ENCODE data around the gene CBL. TPM values are rescaled to one million over a fixed set of nuclear protein-coding genes. Genes with fewer than 3 reads are reported as not detected.

Gene CBL
- total RNA-seq, 2 experiments from 2014 or later, result 19.2 to 59.1 TPM

GRCh38 chr11:119324189-119324588, 118.0 kb downstream of the CBL start:
- BruUV-seq (replicated peaks), result no TSS peak
- Histone ChIP-seq H3K9me2 (ENCODE audit: insufficient read depth, low read length) (no peaks in the 10 kb centered on the region), H3K79me2 (ENCODE audit: insufficient read depth, low read depth, low read length) (no peaks in the 10 kb centered on the region), H3K4me2 (ENCODE audit: low read length) (no peak overlapping the region), H2AFZ (ENCODE audit: low read length) (no peak overlapping the region), H4K20me1 (ENCODE audit: insufficient read depth, low read length) (no peaks in the 10 kb centered on the region), H3K36me3 (ENCODE audit: insufficient read depth, low read length) (no peaks in the 10 kb centered on the region), H3K9me3 (ENCODE audit: low read length) (no peaks in the 10 kb centered on the region), H3K4me3 (ENCODE audit: low read depth, low read length, poor library complexity, severe bottlenecking) (no peak overlapping the region), H3K27ac (ENCODE audit: low read depth, low read length, poor library complexity, severe bottlenecking) (no peak overlapping the region), H3K4me1 (ENCODE audit: insufficient read depth, low read length, poor library complexity, severe bottlenecking) (peaks cover 34% of the 10 kb centered on the region)
- ChIA-PET POLR2A (interaction anchor here (0.7 to 1.0 kb wide), 4 partner anchors 10 to 49 kb away, joined by 3 read pairs; partner anchors contain the start of gene RNF26), CTCF (ENCODE audit: unreplicated experiment) (interaction anchor here (0.6 to 1.8 kb wide), 4 partner anchors 10 to 222 kb away, joined by 3 to 7 read pairs (median 4); partner anchors contain the start of genes DPAGT1 and RNF26)
- intact Hi-C loops (cut with micrococcal nuclease; ENCODE audit: unreplicated experiment), result loop anchor here (5.0 kb wide), 3 partner anchors 48 to 257 kb away; partner anchors contain the start of genes DPAGT1 and VPS11
- no peak for TF ChIP-seq EZH2phosphoT487 (IDR thresholded peaks at IDR 0.05; ENCODE audit: borderline replicate concordance, low read depth, low read length)
- TF ChIP-seq, protein P1, sequence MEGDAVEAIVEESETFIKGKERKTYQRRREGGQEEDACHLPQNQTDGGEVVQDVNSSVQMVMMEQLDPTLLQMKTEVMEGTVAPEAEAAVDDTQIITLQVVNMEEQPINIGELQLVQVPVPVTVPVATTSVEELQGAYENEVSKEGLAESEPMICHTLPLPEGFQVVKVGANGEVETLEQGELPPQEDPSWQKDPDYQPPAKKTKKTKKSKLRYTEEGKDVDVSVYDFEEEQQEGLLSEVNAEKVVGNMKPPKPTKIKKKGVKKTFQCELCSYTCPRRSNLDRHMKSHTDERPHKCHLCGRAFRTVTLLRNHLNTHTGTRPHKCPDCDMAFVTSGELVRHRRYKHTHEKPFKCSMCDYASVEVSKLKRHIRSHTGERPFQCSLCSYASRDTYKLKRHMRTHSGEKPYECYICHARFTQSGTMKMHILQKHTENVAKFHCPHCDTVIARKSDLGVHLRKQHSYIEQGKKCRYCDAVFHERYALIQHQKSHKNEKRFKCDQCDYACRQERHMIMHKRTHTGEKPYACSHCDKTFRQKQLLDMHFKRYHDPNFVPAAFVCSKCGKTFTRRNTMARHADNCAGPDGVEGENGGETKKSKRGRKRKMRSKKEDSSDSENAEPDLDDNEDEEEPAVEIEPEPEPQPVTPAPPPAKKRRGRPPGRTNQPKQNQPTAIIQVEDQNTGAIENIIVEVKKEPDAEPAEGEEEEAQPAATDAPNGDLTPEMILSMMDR (conservative IDR thresholded peaks at IDR 0.05; ENCODE audit: low read length), result no peak
- DNase-seq (ENCODE audit: low spot score), result no peak

DNA sequence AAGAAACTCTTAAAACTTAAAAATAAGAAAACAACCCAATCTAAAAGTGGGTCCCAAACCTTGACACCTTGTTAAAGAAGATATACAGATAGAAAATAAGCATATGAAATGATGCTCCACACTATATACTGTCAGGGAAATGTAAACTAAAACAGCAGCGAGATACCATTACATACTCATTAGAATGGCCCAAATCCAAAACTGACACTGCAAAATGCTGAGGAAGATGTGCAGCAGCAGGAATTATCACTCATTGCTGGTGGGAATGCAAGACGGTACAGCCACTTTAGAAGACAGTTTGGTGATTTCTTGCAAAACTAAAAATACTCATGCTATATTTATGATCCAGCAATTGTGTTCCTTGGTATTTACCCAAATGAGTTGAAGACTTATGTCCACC, 123.2 kb downstream of the CBL start:
- Histone ChIP-seq H3K4me3 (ENCODE audit: low read depth, low read length, poor library complexity, severe bottlenecking) (no peak overlapping the region), H3K36me3 (ENCODE audit: insufficient read depth, low read length) (no peaks in the 10 kb centered on the region), H3K4me1 (ENCODE audit: insufficient read depth, low read length, poor library complexity, severe bottlenecking) (peaks cover 6% of the 10 kb centered on the region), H3K79me2 (ENCODE audit: insufficient read depth, low read depth, low read length) (no peaks in the 10 kb centered on the region), H3K9me2 (ENCODE audit: insufficient read depth, low read length) (no peaks in the 10 kb centered on the region), H4K20me1 (ENCODE audit: insufficient read depth, low read length) (no peaks in the 10 kb centered on the region), H3K4me2 (ENCODE audit: low read length) (no peak overlapping the region), H2AFZ (ENCODE audit: low read length) (no peak overlapping the region), H3K27ac (ENCODE audit: low read depth, low read length, poor library complexity, severe bottlenecking) (no peak overlapping the region), H3K9me3 (ENCODE audit: low read length) (no peaks in the 10 kb centered on the region)
- DNase-seq (ENCODE audit: low spot score), result no peak
- no TSS peak for BruUV-seq (replicated peaks)
- POLR2A ChIA-PET, result interaction anchor here (0.7 kb wide), 2 partner anchors 22 to 39 kb away, joined by 3 to 4 read pairs; no protein-coding TSS in a partner anchor
- CTCF ChIA-PET (ENCODE audit: unreplicated experiment), result no interaction called here
- TF ChIP-seq, protein P1 (conservative IDR thresholded peaks at IDR 0.05; ENCODE audit: low read length), result no peak
- TF ChIP-seq EZH2phosphoT487 (IDR thresholded peaks at IDR 0.05; ENCODE audit: borderline replicate concordance, low read depth, low read length), result no peak
- intact Hi-C loops (cut with micrococcal nuclease; ENCODE audit: unreplicated experiment), result no loop called here

DNA sequence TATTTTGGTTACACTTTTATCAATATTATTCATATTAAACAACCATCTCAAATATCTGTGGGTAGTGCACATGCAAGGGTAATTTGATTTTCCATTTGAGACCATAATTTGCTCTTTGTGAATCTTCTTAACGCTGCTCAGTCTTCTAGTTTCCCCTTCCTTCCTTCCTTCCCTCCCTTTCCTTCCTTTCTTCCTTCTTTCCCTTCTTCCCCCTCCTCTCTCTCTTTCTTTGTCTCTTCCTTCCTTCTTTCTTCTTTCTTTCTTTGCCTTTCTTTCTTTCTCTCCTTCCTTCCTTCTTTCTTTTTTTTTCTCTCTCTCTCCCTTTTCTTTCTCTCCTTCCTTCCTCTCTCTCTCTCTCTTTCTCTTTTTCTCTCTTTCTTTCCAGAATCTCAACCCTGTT, 124.1 kb downstream of the CBL start:
- peaks cover 7% of the 10 kb centered on the region; the same call in 1 of the 2 replicates for H3K79me2 ChIP-seq (ENCODE audit: insufficient read depth, low read depth, low read length)
- no peak overlapping the region for H2AFZ ChIP-seq (ENCODE audit: low read length)
- H3K9me2 ChIP-seq (ENCODE audit: insufficient read depth, low read length), result no peaks in the 10 kb centered on the region
- H3K36me3 ChIP-seq (ENCODE audit: insufficient read depth, low read length), result no peaks in the 10 kb centered on the region
- peaks cover 10% of the 10 kb centered on the region for H3K4me1 ChIP-seq (ENCODE audit: insufficient read depth, low read length, poor library complexity, severe bottlenecking)
- no peaks in the 10 kb centered on the region for H4K20me1 ChIP-seq (ENCODE audit: insufficient read depth, low read length)
- H3K4me2 ChIP-seq (ENCODE audit: low read length), result no peak overlapping the region
- DNase-seq (ENCODE audit: low spot score), result no peak
- ChIA-PET CTCF (ENCODE audit: unreplicated experiment) (interaction anchor here (1.0 kb wide), 1 partner anchor 224 kb away, joined by 3 read pairs; no protein-coding TSS in a partner anchor), POLR2A (no interaction called here)
- TF ChIP-seq, protein P1 (conservative IDR thresholded peaks at IDR 0.05; ENCODE audit: low read length), result no peak
- no peaks in the 10 kb centered on the region for H3K9me3 ChIP-seq (ENCODE audit: low read length)
- no peak overlapping the region for H3K4me3 ChIP-seq (ENCODE audit: low read depth, low read length, poor library complexity, severe bottlenecking)
- intact Hi-C loops (cut with micrococcal nuclease; ENCODE audit: unreplicated experiment), result no loop called here
- H3K27ac ChIP-seq (ENCODE audit: low read depth, low read length, poor library complexity, severe bottlenecking), result no peak overlapping the region
- no TSS peak for BruUV-seq (replicated peaks)
